MV-4-11 (cell line): ENCODE measurements around the gene TCFL5.
A peak's percentile ranks its signal among the peaks of the same experiment; 100 is the strongest.

Source experiments
- DNase-seq: peaks from one replicate; lab custom pipeline; 2025; lab: John Stamatoyannopoulos, UW

The TCFL5 gene

DNA sequence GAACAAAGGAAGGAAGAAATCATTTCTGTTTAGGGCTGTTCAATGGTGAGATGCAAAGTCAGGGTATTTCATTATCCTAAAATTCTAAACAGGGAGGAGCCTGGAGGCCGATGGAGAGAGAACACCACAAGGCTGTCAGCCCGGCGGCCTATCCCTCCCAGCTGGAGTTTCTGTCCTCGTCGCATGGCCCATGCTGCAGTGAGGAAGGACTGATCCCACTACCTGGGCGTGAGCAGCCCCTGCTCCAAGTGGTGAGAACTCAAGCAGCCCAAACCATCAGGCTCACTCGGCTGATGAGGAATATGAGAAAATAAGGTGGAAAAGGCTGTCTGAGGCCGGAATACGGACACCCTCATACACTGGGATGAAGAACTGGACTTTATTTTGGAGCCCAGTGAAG lies 33.9 kb upstream of the TCFL5 start:
- DNase-seq, result no peak

DNA sequence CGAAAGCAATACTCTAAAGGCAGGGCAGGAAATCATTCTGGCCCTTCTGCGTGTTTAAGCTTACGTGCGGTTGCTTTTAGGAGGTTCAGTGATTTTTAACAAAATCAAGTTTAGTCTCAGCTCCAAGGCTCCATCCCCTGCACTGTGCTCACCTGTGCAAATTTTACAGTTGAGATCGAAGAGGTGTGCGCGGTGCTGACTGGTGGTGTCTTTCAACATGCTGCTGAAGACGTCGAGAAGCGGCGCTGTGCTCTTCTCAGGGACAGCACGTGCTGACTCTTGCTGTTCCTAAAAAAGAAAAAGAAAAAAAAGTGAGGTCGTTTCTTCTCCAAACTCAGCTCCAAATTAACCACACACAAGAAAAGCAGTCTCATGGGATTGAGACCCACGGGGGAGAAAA lies 32.6 kb upstream of the TCFL5 start:
- DNase-seq, result no peak

DNA sequence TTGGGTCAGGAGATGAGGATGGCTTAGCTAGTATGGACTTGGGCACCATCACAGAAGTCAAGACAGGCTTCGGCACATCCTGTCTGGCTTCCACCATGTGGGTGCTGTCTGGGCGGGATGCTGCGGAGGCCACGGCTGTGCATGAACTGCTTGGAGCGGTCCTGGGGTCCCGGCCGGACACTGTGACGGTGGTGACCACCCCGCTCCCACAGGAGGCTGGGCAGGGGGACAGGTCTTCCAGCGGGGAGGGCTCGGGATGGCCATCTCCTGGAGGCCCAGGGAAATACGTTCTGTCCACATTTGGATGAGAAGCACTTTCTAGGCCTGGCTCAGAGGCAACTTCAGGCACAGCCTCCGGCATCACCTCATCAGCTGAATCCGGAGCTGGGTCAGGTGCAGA lies 32.1 kb upstream of the TCFL5 start:
- DNase-seq, result no peak

GRCh38 chr20:62892348-62893304 lies 31.0 kb upstream of the TCFL5 start:
- DNase-seq, result no peak

DNA sequence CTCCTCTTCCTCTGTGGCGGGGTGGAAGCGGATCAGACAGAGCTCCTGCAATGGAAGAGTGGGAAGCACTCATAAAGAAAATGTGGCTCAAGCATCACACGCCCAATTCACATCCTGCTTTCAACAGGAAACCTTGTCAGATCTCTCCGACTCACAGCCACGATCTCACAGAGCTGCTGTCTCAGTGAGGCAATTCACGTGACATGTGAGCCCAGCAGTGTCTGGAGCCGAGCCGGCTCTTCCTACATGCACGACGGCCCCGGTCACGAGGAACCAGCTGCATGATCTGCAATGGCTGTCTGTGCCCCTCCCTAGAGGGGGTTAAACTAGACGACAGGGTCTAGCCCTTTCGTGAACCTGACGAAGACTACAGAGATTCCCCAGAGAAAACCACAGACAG lies 29.5 kb upstream of the TCFL5 start:
- no peak for DNase-seq

DNA sequence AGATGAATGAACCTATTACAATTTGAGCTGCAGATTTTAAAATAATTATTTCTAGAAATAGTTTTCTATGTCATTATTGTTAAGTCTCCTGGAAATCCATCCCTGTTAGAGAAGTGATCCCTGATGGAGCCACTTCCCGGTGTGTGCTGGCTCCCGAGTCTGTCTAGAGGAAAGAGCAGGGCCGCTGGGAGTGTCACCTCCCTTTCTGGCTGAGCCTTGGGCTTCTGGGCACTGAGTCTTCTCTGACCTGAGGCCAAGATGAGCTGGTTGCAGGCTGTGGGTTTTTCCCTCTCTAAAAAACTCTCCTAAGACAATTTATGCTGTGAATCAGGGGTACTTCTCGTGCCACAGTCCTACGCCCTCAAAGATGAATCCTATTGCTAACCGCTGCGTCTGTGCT lies 28.8 kb upstream of the TCFL5 start:
- no peak for DNase-seq

- no peak for DNase-seq
These were observed 28.2 kb upstream of the TCFL5 start for GRCh38 chr20:62889871-62890270.

GRCh38 chr20:62889411-62889810 lies 27.8 kb upstream of the TCFL5 start:
- no peak for DNase-seq

DNA sequence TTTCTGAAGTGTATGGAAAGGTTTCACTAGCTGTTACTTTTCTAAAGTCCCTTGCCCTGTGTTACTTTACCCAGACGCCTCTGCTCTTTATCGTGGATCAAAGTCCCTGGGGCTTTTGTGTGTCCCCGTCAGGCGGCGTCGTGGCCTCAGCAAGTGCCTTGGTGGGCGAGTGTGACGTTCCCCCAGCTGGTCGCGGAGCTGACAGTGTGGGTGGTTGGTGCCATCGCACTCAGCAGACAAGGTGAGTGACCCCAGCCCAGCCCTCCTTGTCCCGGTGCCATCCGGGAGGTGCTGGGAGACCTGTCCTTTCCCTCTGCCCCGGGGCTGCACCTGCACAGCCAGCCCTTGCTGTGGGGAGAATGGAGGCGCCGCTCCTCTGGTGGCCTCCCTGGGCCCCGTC lies 27.3 kb upstream of the TCFL5 start:
- DNase-seq, result no peak

- DNase-seq, result no peak
These were observed 26.8 kb upstream of the TCFL5 start for GRCh38 chr20:62888406-62888805.

GRCh38 chr20:62887860-62888239 lies 26.2 kb upstream of the TCFL5 start:
- DNase-seq, result no peak

GRCh38 chr20:62887152-62887859 lies 25.7 kb upstream of the TCFL5 start:
- peak; percentile 96 for DNase-seq

GRCh38 chr20:62886709-62887058 lies 25.1 kb upstream of the TCFL5 start:
- DNase-seq, result no peak

GRCh38 chr20:62885896-62886708 lies 24.5 kb upstream of the TCFL5 start:
- DNase-seq, result no peak

DNA sequence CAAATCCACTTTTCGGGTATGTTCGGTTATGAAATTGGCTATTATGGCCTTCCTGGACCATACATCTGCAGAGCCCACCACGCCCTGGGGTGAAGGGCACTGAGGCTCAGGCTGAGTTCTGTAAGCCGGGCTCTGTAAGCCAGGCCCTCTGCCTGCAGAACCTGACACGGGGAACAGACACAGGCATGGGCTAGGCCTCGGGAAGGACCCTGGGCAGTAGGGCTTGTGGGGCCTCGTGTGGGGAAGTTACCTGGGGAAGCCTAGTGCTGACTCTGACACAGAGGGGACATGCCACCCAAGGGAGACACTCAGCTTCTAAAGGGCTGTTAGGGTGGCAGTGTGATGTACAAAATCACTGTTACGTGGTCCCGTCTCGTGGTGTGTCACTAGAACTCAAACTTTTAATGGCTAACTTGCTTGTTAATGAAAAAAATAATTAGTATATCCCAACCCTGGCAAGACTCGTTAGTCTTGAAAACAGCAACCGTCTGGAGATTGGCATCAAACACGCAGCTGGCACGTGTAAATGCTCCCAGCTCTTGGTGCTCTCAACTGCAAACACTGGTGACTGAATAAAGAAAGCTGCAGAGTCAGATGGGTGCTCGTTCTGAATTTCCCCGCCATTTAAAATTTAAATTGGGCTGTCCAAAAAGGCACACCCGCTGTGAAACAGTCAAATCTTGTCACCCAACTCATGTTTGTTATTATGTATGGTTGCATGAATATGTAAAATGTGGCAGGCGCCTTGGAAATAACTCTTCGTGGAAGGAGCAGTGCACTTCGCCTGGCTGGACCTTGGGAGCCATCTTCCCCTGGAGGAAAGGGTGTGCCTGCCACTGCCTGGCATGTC lies 23.6 kb upstream of the TCFL5 start:
- DNase-seq, result no peak

- DNase-seq, result no peak
These were observed 22.9 kb upstream of the TCFL5 start for GRCh38 chr20:62884556-62884955.

- DNase-seq, result no peak
These were observed 20.8 kb upstream of the TCFL5 start for GRCh38 chr20:62882426-62882825.

- no peak for DNase-seq
These were observed 20.2 kb upstream of the TCFL5 start for GRCh38 chr20:62881662-62882395.

GRCh38 chr20:62880935-62881661 lies 19.5 kb upstream of the TCFL5 start:
- DNase-seq, result no peak
